A549 treated with AZD9567 at 1 μM for 4 hours (cell line): ENCODE results near the gene MFSD6L. TPM values are rescaled to one million over a fixed set of nuclear protein-coding genes. Genes with fewer than 3 reads are reported as not detected.

ENCODE experiments used
- total RNA-seq: library from RNA; stranded (reverse); fragments of 200-300 nt; extraction: Qiagen RNA extraction; gene quantifications from 5 replicates; pipeline ENCODE4 v1.2.3, GENCODE V29; 2022; ENCODE audit not compliant: insufficient read depth

Gene MFSD6L
- not detected in 5 replicates for total RNA-seq

GRCh38 chr17:8798846-8799569 is at the start of gene MFSD6L:
MFSD6L (minus strand) TSS chr17:8799365; CDS start chr17:8799120, 245 bp downstream.

DNA sequence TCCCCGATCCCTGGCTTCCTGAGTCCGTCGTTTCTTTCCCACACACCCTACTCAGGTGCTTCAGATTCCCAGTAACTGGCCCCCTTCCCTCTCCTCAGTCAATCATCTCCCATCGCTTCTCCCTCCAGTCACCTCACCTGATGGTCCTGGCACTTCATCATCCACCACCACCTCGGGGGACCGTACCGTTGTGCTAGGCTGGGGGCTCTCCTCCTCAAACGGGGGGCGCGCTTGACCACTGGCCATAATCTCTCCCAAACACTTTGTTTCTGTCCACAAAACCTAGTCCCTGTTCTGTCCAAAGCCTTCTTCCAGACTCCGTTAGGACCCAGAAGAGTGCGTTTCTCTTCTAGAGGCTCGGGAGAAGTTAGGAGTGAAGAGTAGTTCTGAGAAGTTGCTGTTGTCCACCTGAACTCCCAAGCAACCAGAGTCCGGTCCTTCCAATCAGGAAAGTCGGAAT is 41.0 kb downstream of the MFSD6L start, which contains the start of gene SPDYE4:
SPDYE4 (minus strand) TSS at position 410 of the 460 bp plus-strand sequence; CDS start at position 246, 164 bp downstream.

Other genes starting within 250 kb of the MFSD6L start
- gene MYH10, start 168.6 kb downstream of the MFSD6L start, total RNA-seq, result 18.9 to 26.6 TPM (median 20.4 TPM) in 5 replicates
- not detected in 5 replicates for gene CCDC42, start 54.5 kb downstream of the MFSD6L start, total RNA-seq
- gene SPDYE4, start 40.8 kb downstream of the MFSD6L start, total RNA-seq, result not detected in 5 replicates
- 0.03 TPM in 1 of 5 replicates, not detected in the others for gene PIK3R6, start 68.3 kb upstream of the MFSD6L start, total RNA-seq
- 0.04 TPM in 1 of 5 replicates, not detected in the others for gene PIK3R5, start 166.3 kb upstream of the MFSD6L start, total RNA-seq
- 0.34 to 1.1 TPM (median 0.47 TPM) in 5 replicates for gene NTN1, start 222.1 kb upstream of the MFSD6L start, total RNA-seq